ENCODE data around the gene PCNX1. TPM values are rescaled to one million over a fixed set of nuclear protein-coding genes. Genes with fewer than 3 reads are reported as not detected.

PCNX1 gene
- total RNA-seq, 1 donor from 2014 or later: 80.0 TPM

DNA sequence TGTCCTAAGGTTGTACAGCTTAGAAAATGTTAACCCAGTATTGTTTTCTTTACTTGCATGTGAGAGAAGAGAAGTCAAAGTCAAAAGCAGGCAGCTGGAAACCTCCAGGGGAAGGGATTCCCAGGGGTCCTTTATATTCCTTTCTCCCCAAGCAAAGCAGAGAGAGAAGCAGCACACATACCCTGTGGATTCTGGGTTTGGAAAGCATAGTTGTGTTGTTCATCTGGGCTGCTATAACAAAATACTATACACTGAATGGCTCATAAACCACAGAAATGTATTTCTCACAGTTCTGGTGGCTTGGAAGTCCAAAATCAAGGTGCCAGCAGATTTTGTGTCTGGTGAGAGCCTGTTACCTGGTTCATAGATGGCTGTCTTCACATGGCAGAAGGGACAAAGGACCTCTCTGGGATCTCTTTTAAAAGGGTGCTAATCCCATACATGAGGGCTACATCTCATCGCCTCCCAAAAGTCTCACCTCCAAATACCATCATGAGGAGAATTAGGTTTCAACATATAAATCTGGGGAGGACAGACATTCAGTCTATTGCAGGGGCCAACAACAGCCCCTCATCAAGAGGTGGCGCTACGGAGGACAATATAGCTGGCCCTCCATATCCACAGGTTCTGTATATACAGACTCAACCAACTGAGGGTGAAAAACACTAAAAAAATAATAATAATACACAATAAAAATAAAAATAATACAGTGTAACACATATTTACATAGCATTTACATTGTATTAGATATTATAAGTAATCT is 19.3 kb upstream of the PCNX1 start:
- intact Hi-C loops (cut with micrococcal nuclease): loop anchor here (1.0 to 5.0 kb wide), 3 partner anchors 66 to 667 kb away; no protein-coding TSS in a partner anchor

GRCh38 chr14:70888681-70889175 is 18.5 kb upstream of the PCNX1 start:
- intact Hi-C loops (cut with micrococcal nuclease): loop anchor here (5.0 kb wide), 1 partner anchor 231 kb away; no protein-coding TSS in a partner anchor

DNA sequence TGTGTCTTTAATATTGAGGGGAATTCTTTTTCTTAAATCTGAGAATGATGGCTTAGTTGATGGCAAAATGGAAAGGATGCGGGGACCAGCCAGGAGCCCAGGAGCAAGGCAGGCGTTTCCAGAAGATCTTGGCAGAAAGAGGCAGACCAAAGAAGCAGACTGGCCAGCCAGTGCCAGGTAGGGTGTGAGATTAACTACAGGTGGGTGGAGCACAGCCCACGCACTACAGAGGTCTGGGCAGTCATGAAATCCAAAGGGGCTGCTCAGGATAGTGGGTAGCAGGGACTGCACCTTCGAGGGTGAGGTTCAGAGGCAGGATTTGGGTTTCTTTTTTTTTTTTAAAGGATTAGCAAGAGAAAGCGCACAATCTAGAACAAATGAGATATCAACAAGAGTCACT is 17.7 kb upstream of the PCNX1 start:
- intact Hi-C loops (cut with micrococcal nuclease): loop anchor here (5.0 kb wide), 1 partner anchor 232 kb away; no protein-coding TSS in a partner anchor

DNA sequence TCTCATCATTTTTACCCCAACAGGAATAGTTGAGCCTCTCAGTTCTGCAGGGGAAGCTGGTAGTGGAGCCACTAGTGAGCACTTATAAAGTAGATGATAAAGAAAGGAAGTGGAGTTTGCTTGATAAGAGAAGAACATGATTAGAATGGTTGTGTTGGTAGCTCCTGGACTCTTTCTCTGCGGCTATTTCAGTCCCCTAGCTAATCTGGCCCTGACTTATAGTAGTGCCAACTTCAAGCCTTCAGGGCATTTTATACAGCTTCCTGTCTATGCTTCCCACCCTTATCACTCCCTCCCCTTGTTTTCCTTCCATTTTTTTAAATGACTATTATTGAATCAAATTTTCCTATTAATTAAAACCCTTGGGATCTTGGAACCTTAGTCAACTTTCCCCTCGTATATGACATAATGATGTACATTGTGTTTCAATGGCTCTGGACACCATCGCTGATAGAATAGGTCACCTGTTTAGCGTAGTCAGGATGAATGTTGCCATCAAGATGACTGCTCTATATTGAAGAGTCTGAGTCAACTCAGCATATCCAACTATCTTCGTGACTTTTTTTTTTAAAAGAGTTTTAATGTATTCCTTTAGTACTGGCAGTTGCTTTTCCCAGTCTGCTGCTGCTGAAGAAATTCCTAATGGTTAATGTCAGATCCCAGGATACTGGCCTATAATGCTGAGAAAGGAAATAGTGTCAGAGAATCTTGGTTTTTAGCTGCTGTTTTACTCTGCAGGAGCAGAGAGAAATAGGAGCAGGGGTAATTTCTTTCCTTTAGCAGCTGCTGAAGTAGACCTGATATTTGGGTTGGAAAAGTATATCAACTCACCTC is 16.2 kb upstream of the PCNX1 start:
- intact Hi-C loops (cut with micrococcal nuclease): no loop called here

DNA sequence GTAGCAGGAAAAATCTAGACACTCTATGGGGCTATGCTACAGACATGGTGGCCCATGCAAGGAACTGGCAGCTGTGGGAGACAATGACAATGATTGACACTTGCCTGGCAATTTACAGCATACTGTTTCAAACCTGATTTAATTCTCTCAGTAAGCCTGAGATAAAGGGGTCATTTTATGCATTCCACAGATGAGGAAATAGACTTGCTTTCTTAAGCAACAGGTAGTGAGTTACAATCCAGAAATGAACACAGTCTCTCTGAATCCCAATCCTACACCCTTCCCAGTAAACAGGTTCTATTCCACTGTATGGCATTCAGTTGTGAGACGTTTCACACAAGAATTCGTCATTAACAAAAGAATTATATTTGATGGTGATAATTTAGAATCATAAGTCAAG is 15.5 kb upstream of the PCNX1 start:
- intact Hi-C loops (cut with micrococcal nuclease): loop anchor here (2.0 kb wide), 1 partner anchor 35 kb away; no protein-coding TSS in a partner anchor

DNA sequence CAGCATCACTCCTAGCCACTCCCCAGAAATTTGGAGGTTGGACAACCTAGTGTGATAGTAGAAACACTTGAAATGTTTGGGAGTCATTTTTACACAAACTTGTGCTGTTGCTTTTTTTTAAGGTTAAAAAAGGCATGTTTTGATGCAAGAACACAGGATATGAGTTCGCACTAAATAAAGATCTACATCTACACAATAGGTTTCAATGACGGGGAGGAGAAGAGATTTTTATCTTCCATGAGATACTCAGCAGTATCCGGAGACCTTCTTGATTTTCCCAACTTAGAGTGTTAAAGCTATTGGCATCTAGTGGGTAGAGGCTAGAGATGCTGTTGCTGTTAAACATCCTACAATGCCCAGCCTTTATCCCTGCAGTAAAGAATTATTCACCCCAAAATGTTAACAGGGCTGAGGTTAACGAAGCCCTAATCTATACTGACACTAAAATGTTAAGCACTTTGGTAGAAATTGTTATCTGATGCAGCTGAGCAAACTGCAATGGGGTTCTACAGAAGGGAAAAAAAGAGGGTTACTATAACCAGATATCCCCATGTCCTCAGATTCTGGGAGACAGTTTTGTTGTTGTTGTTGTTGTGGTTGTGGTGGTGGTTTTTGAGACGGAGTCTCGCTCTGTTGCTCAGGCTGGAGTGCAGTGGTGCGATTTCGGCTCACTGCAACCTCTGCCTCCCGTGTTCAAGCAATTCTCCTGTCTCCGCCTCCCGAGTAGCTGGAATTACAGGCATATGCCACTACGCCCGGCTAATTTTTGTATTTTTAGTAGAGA is 14.0 kb upstream of the PCNX1 start:
- intact Hi-C loops (cut with micrococcal nuclease): loop anchor here (1.0 to 2.0 kb wide), 3 partner anchors 14 to 36 kb away; partner anchors contain the start of gene PCNX1

GRCh38 chr14:70893858-70894291 is 13.4 kb upstream of the PCNX1 start:
- intact Hi-C loops (cut with micrococcal nuclease): loop anchor here (1.0 to 2.0 kb wide), 5 partner anchors 8 to 37 kb away; partner anchors contain the start of gene PCNX1

GRCh38 chr14:70894868-70895267 is 12.4 kb upstream of the PCNX1 start:
- intact Hi-C loops (cut with micrococcal nuclease): loop anchor here (1.0 kb wide), 2 partner anchors 7 to 9 kb away; no protein-coding TSS in a partner anchor

DNA sequence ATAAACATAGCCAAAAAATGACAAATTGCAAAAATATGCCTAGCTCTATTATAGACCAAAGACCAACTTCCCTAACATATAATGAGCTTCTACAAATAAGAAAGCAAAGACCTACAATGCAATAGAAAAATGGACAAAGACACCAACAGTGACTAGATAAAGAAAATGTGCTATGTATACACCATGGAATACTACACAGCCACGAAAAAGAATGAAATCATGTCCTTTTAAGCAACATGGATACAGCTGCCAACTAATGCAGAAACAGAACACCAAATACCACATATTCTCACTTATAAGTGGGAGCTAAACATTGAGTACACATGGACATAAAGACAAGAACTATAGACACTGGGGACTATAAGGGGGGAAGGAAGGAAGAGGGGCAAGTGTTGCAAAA is 10.9 kb upstream of the PCNX1 start:
- intact Hi-C loops (cut with micrococcal nuclease): no loop called here

DNA sequence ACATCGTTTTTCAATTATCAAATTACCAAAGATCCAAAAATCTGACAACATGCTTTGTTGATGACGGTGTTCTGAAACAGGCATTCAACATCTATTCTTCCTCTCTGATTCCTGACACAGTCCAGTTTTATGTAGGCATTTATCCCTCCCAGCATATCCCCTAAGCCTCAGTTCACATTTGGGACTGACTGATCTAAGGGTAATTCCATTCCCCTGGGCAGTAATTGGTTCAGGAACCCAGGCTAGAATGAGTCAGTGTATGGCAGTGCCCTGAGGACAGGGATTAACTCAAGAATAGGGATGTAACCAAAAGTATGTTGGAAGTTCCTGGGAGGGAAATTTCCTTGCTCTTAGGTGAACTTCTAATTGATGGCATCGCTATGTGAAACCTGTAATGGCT is 10.3 kb upstream of the PCNX1 start:
- intact Hi-C loops (cut with micrococcal nuclease): no loop called here

DNA sequence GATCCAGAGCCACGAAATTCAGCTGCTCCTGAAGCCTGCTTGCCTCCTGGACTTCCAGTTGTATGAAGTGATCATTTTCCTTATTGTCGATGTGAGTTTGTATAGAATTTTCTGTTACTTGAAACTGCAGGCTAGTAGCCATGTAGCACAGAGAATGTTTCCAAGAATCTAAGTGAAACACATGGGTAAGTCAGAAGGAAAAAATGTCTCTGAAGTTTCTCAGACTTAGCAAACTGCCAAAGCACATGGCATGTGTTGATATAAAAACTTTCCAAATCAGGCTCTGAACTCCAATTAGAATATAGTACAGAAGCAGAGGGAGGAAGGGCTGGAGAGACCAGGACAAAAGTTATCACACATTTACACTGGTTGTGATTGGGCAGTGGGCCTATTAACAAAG is 9.8 kb upstream of the PCNX1 start:
- intact Hi-C loops (cut with micrococcal nuclease): no loop called here

GRCh38 chr14:70898111-70898745 is 9.0 kb upstream of the PCNX1 start:
- intact Hi-C loops (cut with micrococcal nuclease): no loop called here

DNA sequence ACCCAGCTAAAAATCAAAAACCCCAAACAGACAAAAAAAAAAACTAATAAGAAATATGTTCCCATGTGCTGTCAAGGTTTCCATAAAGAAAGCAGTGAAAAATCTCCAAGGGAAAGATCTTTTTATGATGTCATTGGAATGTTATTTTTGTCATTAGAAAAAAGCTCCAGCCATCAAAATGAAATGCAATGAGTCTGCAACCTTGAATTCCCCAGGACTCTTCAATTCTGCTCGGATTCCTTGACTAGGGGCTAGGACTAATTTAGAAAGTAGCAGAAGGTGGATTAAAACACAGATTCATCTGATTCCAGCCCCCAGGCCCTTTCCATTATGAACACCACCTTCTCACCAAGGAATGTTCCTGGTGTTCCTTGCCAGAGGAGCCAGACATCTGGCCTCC is 6.0 kb upstream of the PCNX1 start:
- intact Hi-C loops (cut with micrococcal nuclease): loop anchor here (10.0 kb wide), 3 partner anchors 424 to 1746 kb away; partner anchors contain the start of genes DCAF5, SIPA1L1 and SUSD6

- intact Hi-C loops (cut with micrococcal nuclease): loop anchor here (1.0 to 10.0 kb wide), 5 partner anchors 8 to 1747 kb away; partner anchors contain the start of genes DCAF5, SIPA1L1 and SUSD6
Measured at GRCh38 chr14:70902184-70902583, 5.1 kb upstream of the PCNX1 start.

DNA sequence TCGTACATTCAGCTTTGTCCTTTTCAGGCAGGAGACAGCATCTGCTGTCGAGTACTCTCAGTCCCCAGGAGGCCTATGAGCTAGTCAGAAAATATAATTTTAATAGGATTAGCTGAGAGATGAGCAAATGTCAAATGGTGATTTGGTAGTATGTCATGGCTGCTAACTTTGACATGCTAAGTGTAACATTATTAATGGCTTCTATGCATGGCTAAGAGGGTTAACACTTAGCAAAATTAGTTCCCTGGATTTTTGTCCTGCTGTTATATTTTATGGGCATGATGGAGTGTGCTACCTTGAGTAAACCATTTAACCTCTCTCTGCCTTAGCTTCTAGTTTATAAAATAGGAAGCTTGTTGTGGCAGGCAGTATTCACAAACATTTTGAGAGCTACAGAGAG is 2.9 kb upstream of the PCNX1 start:
- intact Hi-C loops (cut with micrococcal nuclease): loop anchor here (10.0 kb wide), 3 partner anchors 420 to 1750 kb away; partner anchors contain the start of genes DCAF5, SIPA1L1 and SUSD6

- intact Hi-C loops (cut with micrococcal nuclease): loop anchor here (5.0 to 10.0 kb wide), 4 partner anchors 263 to 1750 kb away; partner anchors contain the start of genes DCAF5, SIPA1L1, SUSD6 and TTC9
Measured at GRCh38 chr14:70905301-70905700, 2.0 kb upstream of the PCNX1 start.

DNA sequence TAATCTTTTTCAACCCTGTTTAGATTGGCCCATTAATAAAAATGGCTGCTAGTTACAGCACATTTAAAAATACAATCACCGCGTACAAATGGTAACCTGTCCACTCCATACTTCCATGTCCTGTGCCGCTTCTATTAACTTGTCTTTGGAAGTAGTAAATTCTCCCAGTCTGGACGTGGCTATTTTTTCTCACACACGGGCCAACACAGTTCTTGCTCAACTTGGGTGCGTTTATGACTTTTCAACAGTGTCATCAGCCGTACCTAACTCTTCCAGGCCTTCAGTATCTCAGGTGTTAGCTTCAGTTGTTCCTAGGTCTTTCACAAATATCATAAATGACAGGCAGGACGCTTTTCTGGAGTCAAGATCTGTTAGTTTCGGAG is 475 bp upstream of the PCNX1 start:
- intact Hi-C loops (cut with micrococcal nuclease): loop anchor here (1.0 to 10.0 kb wide), 12 partner anchors 13 to 1752 kb away; partner anchors contain the start of genes DCAF5, MAP3K9, MED6 and SIPA1L1

- intact Hi-C loops (cut with micrococcal nuclease): loop anchor here (1.0 to 10.0 kb wide), 14 partner anchors 8 to 1753 kb away; partner anchors contain the start of genes DCAF5, MAP3K9, MED6 and SIPA1L1
Measured at GRCh38 chr14:70907996-70908934, 1.0 kb downstream of the PCNX1 start.

Measured in T-helper 1 cell treated with Interleukin-12 subunit alpha and Interleukin-12 subunit beta and Interleukin-4 antibody, amounts not matched to agents 30 ng/mL and 1 ng/mL, for 36 hours (primary cell).